Panc1 (cell line): Measurements from ENCODE around the gene NATD1. TPM values are rescaled to one million over a fixed set of nuclear protein-coding genes. Genes with fewer than 3 reads are reported as not detected.

ENCODE experiments used
- ATAC-seq: fragments of 200-7000 bp; cut with Tn5 transposase; 2 replicates; pipeline ENCODE4 v1.9.1; 2020; ENCODE audit warnings: mild to moderate bottlenecking, moderate library complexity
- BruUV-seq: library from RNA; stranded (reverse); fragments of 400-500 nt; replicated peaks from 2 replicates; lab custom pipeline; 2021; lab: Mats Ljungman, UMichigan
- CTCF ChIA-PET: fragments of 300-600 bp; sonication (Branson Sonifier 250); formaldehyde crosslinking; loops from one replicate; lab custom pipeline; 2022; ENCODE audit warnings: antibody characterized with exemption; lab: Charles Lee
- POLR2A ChIA-PET: fragments of 300-600 bp; sonication (Branson Sonifier 250); formaldehyde crosslinking; loops from one replicate; lab custom pipeline; 2022; ENCODE audit warnings: antibody characterized with exemption; lab: Charles Lee
- DNase-seq: peaks from one replicate; pipeline ENCODE4 v3.0.0-alpha.2; 2010; ENCODE audit warnings: low read depth, low spot score
- H3K27ac ChIP-seq: 2 replicates; pipeline ENCODE4 v1.5.1; 2011; ENCODE audit warnings: mild to moderate bottlenecking, low read length, inconsistent platforms
- H3K27me3 ChIP-seq: fragments of 200-500 bp; sonication (Bioruptor generic); 2 replicates; pipeline ENCODE4 v1.6.0; 2014; ENCODE audit warnings: low read length, inconsistent platforms; ENCODE audit not compliant: control insufficient read depth, insufficient read depth
- H3K36me3 ChIP-seq: fragments of 200-500 bp; sonication (Bioruptor generic); 2 replicates; pipeline ENCODE4 v1.5.1; 2014; ENCODE audit warnings: inconsistent platforms, mild to moderate bottlenecking, low read length, moderate library complexity; ENCODE audit not compliant: control insufficient read depth, insufficient read depth
- H3K4me1 ChIP-seq: 2 replicates; pipeline ENCODE4 v1.5.1; 2011; ENCODE audit warnings: inconsistent platforms, mild to moderate bottlenecking, low read length, moderate library complexity; ENCODE audit not compliant: control insufficient read depth, insufficient read depth
- H3K4me3 ChIP-seq, 2 experiments: 2 replicates each; pipeline ENCODE4 v1.5.1; 2011 to 2012; ENCODE audit warnings: low read depth in 2 of 2, low read length in 2 of 2, mild to moderate bottlenecking in 2 of 2, inconsistent platforms in 1 of 2, moderate library complexity in 1 of 2
- H3K9me3 ChIP-seq: fragments of 200-500 bp; sonication (Bioruptor generic); 2 replicates; pipeline ENCODE4 v1.5.1; 2014; ENCODE audit warnings: low read depth, mild to moderate bottlenecking, inconsistent platforms, low read length, moderate library complexity; ENCODE audit not compliant: control insufficient read depth, insufficient read depth
- CTCF ChIP-seq: fragments of 450-650 bp; IDR thresholded peaks from 2 replicates; pipeline ENCODE4 v1.5.1; 2017; ENCODE audit warnings: mild to moderate bottlenecking
- POLR2AphosphoS5 ChIP-seq: IDR thresholded peaks from 2 replicates; pipeline ENCODE4 v1.6.1; 2012; ENCODE audit warnings: mild to moderate bottlenecking, low read depth, low read length, moderate library complexity
- REST ChIP-seq, 2 experiments: IDR thresholded peaks; 2 replicates each; pipeline ENCODE4 v1.6.1; 2011 to 2012; ENCODE audit warnings: low read depth in 2 of 2, control low read depth in 1 of 2, low read length in 1 of 2, mild to moderate bottlenecking in 1 of 2, moderate library complexity in 1 of 2; ENCODE audit not compliant: insufficient read depth in 1 of 2
- SIN3A ChIP-seq: IDR thresholded peaks from 2 replicates; pipeline ENCODE4 v1.6.1; 2012; ENCODE audit warnings: low read depth, mild to moderate bottlenecking, low read length, moderate library complexity, borderline replicate concordance; ENCODE audit not compliant: insufficient read depth
- TCF7L2 ChIP-seq: IDR thresholded peaks from 2 replicates; pipeline ENCODE4 v1.6.1; 2011; ENCODE audit warnings: mild to moderate bottlenecking, low read depth, low read length, inconsistent platforms
- in situ Hi-C: cut with HindIII; loops from 2 replicates; pipeline ENCODE4 v1.10.0; 2016; ENCODE audit warnings: low sequenced_read_pairs, low pct_unique_long_range_greater_than_20kb
- intact Hi-C: fragments of 100-400 bp; cut with micrococcal nuclease; formaldehyde crosslinking; loops from one replicate; pipeline ENCODE4 v1.10.0; 2022; ENCODE audit not compliant: unreplicated experiment
- total RNA-seq: library from RNA; stranded (reverse); gene quantifications from one replicate; pipeline ENCODE4 v1.2.1, GENCODE V29; 2021; ENCODE audit not compliant: unreplicated experiment

NATD1 gene
- total RNA-seq, 1 experiment from 2014 or later: 2.8 TPM

- H3K4me3 ChIP-seq: no peak overlapping the region
- ChIA-PET POLR2A (no interaction called here), CTCF (no interaction called here)
- TF ChIP-seq REST (IDR thresholded peaks at IDR 0.05; ENCODE audit: insufficient read depth in 1 of 2, low read depth in 2 of 2, low read length in 1 of 2) (no peak), TCF7L2 (no peak), CTCF (no peak), POLR2AphosphoS5 (no peak), SIN3A (no peak)
- H3K27ac ChIP-seq: no peak overlapping the region
- in situ Hi-C loops (no loop called here), intact Hi-C loops (no loop called here)
- BruUV-seq: no TSS peak
- DNase-seq (no peak), ATAC-seq (no peak)
- H3K27me3 ChIP-seq: no peaks in the 10 kb centered on the region
- H3K4me1 ChIP-seq: no peaks in the 10 kb centered on the region
- H3K9me3 ChIP-seq: no peaks in the 10 kb centered on the region
- H3K36me3 ChIP-seq: no peaks in the 10 kb centered on the region
Measured at GRCh38 chr17:21233581-21234347, 19.4 kb downstream of the NATD1 start.

GRCh38 chr17:21232033-21232749, 21.0 kb downstream of the NATD1 start:
- Histone ChIP-seq H3K4me3 (no peak overlapping the region), H3K36me3 (no peaks in the 10 kb centered on the region), H3K27ac (no peak overlapping the region), H3K4me1 (no peaks in the 10 kb centered on the region), H3K9me3 (no peaks in the 10 kb centered on the region), H3K27me3 (no peaks in the 10 kb centered on the region)
- ChIA-PET CTCF (no interaction called here), POLR2A (no interaction called here)
- intact Hi-C loops: no loop called here
- TF ChIP-seq TCF7L2 (no peak), CTCF (no peak), SIN3A (no peak), REST (IDR thresholded peaks at IDR 0.05; ENCODE audit: insufficient read depth in 1 of 2, low read depth in 2 of 2, low read length in 1 of 2) (no peak), POLR2AphosphoS5 (no peak)
- no peak for ATAC-seq
- DNase-seq: no peak
- BruUV-seq: no TSS peak
- in situ Hi-C loops: no loop called here
